Stimulated activated CD4-positive, alpha-beta T cell treated with anti-CD3 and anti-CD28 coated beads, Interleukin-4, amount 100 ng/mL, for 4 hours (primary cell): ENCODE results near the gene UBA3.

Experiments used
- DNase-seq, 2 experiments: peaks; one replicate each; pipeline ENCODE4 v3.0.0-alpha.2; 2020

The UBA3 gene

DNA sequence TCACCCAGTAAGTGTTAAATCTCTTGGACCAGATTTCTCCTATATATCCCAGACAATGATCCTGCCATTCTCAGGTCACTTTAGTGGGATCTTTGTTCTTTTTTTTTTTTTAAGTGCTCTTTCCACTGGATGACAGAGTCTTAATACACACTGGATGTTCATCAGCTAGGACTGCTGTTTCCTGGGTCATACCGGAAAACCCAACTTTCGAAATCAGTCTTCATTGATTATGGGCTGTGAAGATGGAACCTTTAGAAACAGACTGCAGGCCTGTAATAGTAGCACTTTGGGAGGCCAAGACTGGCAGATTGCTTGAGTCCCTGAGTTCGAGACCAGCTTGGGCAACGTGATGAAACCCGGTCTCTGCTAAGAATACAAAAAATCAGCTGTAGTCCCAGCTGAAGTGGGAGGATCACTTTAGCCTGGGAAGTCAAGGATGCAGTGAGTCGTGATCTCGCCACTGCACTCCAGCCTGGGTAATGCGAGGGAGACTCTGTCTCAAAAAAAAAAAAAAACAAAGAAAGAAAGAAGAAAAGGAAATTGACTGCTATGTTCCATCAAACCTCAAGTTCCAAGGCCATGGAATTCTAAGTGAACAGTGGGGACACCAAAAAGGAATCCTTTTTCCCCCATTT lies 69.0 kb downstream of the UBA3 start:
- no peak for DNase-seq

GRCh38 chr3:69009559-69010410 lies 70.4 kb downstream of the UBA3 start:
- DNase-seq: no peak

DNA sequence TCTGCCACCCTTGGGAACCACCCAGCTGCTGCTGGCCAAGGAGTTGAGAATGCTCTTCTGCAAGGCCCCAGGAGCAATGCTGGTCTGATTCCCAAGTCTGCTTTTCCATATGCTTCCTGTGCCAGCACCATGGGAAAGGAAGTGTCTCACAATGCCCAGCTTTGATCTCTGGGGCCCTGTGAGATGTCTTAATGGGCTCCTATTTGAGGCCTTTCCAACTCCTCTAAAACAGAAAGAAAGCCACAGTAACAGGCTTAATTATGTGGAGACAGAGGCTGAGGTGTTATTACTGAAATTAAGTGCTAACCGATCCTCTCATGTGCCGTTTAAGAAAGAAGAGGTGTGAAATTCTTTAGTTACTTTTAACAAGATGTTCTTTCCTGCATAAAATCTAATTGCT lies 71.2 kb downstream of the UBA3 start:
- no peak for DNase-seq

DNA sequence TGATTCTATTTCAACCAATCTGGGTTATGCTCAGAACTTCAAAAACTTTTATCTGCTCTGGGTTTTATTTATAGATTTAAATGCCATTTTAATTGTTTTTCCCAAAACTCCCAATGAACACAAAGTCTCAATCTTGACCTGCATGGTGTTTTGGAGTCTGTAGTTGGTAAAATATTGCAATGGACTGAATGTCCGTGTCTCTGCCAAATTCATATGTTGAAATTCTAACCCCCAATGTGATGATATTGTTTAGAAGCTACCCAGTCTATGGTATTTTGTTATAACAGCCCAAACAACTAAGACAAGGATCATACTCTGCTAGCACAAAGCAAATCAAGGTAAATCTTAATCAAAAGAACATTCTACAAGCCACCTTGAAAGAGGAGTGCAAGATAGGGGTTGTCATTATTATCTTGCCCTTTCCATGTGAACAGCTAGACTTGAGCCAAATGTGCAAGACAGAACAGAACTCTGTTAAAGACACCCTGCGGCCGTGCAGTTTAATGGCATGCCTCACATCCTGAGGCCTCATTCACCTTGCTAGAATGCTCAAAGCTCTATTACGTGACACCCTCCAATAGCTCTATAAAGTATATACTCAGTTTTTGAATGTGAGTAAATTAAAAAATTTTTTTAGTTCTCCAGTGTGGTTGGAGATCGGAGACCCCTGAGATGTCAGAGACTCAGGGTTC lies 74.2 kb downstream of the UBA3 start:
- DNase-seq: no peak

GRCh38 chr3:69005071-69005790 lies 74.9 kb downstream of the UBA3 start:
- DNase-seq: no peak
